SK-N-SH treated with all-trans-retinoic acid at 6 μM for 48 hours (cell line): ENCODE data around the gene CDON.

Source experiments
- TOX ChIP-seq: fragments of 250-450 bp; sonication (Bioruptor Pico); IDR thresholded peaks from 2 replicates; pipeline ENCODE4 v1.8.0; 2021; ENCODE audit warnings: mild to moderate bottlenecking, moderate library complexity, borderline replicate concordance
- ZFP3 ChIP-seq: fragments of 250-450 bp; sonication (Bioruptor Pico); IDR thresholded peaks from 2 replicates; pipeline ENCODE4 v1.5.0; 2020; ENCODE audit warnings: mild to moderate bottlenecking, moderate library complexity
- ZFP30 ChIP-seq: fragments of 450-650 bp; formaldehyde crosslinking; IDR thresholded peaks from 2 replicates; pipeline ENCODE4 v1.5.0; 2022; ENCODE audit warnings: mild to moderate bottlenecking, moderate library complexity
- TF ChIP-seq, protein P1 (sequence below): fragments of 250-450 bp; sonication (Bioruptor Pico); IDR thresholded peaks from 2 replicates; pipeline ENCODE4 v1.5.1; 2020; ENCODE audit warnings: low read depth, mild to moderate bottlenecking, moderate library complexity
- TF ChIP-seq, protein P2 (sequence below): fragments of 250-450 bp; sonication (Bioruptor Pico); IDR thresholded peaks from 2 replicates; pipeline ENCODE4 v1.8.0; 2020; ENCODE audit warnings: mild to moderate bottlenecking, moderate library complexity, borderline replicate concordance

DNA sequence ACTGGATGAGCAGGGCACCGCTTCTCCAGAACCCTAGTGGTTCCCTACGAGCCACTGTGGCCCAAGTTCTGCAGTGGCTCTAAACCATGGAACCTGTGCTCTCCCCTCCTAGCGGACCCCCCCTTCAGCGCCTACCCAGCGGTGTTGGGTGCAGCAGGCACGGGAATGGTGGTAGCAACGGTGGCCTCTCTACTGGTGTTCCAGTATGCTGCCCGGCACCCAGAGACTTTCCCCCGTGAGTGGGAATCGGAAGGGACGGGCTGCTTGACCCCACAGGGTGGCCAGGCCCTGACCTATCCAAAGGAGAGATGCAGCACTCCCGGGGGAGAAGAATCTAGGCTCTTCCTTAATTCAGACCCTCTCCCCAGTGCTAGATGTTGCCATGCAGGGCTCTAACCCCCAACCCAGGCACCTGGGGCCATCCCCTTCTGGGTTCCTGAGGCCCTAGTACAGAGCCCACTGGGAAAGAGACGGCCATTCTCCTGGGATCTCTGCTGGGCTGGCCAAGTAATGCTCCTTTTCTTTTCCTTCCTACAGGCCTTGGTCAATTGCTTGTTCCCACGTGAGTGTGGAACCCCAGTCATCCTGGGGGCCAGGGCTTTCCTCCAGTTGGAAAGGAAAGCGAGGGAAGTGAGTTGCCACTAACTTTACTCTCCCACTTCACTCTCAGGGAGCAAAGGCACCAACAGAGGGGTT is 107.6 kb downstream of the CDON start:
- TF ChIP-seq ZFP30 (CRISPR knock-in tag) (no peak), TOX (no peak), ZFP3 (CRISPR knock-in tag) (no peak)
- TF ChIP-seq, protein P1, sequence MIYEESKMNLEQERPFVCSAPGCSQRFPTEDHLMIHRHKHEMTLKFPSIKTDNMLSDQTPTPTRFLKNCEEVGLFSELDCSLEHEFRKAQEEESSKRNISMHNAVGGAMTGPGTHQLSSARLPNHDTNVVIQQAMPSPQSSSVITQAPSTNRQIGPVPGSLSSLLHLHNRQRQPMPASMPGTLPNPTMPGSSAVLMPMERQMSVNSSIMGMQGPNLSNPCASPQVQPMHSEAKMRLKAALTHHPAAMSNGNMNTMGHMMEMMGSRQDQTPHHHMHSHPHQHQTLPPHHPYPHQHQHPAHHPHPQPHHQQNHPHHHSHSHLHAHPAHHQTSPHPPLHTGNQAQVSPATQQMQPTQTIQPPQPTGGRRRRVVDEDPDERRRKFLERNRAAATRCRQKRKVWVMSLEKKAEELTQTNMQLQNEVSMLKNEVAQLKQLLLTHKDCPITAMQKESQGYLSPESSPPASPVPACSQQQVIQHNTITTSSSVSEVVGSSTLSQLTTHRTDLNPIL (CRISPR knock-in tag) = no peak
- TF ChIP-seq, protein P2, sequence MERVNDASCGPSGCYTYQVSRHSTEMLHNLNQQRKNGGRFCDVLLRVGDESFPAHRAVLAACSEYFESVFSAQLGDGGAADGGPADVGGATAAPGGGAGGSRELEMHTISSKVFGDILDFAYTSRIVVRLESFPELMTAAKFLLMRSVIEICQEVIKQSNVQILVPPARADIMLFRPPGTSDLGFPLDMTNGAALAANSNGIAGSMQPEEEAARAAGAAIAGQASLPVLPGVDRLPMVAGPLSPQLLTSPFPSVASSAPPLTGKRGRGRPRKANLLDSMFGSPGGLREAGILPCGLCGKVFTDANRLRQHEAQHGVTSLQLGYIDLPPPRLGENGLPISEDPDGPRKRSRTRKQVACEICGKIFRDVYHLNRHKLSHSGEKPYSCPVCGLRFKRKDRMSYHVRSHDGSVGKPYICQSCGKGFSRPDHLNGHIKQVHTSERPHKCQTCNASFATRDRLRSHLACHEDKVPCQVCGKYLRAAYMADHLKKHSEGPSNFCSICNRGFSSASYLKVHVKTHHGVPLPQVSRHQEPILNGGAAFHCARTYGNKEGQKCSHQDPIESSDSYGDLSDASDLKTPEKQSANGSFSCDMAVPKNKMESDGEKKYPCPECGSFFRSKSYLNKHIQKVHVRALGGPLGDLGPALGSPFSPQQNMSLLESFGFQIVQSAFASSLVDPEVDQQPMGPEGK = no peak
